Stimulated activated naive CD8-positive, alpha-beta T cell treated with anti-CD3 and anti-CD28 coated beads, Interleukin-15, Interleukin-2, amounts not matched to agents 100 ng/mL and 50 ng/mL, for 24 hours (primary cell): ENCODE data around the gene CREB3L1.
"Not testable (repeated sequence)": the region's sequence is repeated elsewhere in the genome, so short reads cannot be mapped to it uniquely, and the experiment has no call there.

Experiments
- H3K27ac Mint-ChIP-seq: one replicate; pipeline ENCODE4 v1.8.0; 2021; ENCODE audit warnings: mild to moderate bottlenecking, mixed read lengths
- H3K27me3 Mint-ChIP-seq: one replicate; pipeline ENCODE4 v1.8.0; 2021; ENCODE audit warnings: mixed read lengths
- H3K36me3 Mint-ChIP-seq: one replicate; pipeline ENCODE4 v1.8.0; 2021; ENCODE audit warnings: low read depth, mixed read lengths
- H3K4me1 Mint-ChIP-seq: one replicate; pipeline ENCODE4 v1.8.0; 2021; ENCODE audit warnings: low read depth, mixed read lengths
- H3K4me3 Mint-ChIP-seq: one replicate; pipeline ENCODE4 v1.8.0; 2021; ENCODE audit warnings: mild to moderate bottlenecking, mixed read lengths
- H3K9me3 Mint-ChIP-seq: one replicate; pipeline ENCODE4 v1.8.0; 2021; ENCODE audit warnings: mixed read lengths

The CREB3L1 gene

GRCh38 chr11:46256540-46257001, 20.9 kb upstream of the CREB3L1 start:
- no peaks in the 10 kb centered on the region for H3K36me3 Mint-ChIP-seq
- H3K27me3 Mint-ChIP-seq, result no peaks in the 10 kb centered on the region
- H3K9me3 Mint-ChIP-seq, result no peaks in the 10 kb centered on the region
- H3K4me3 Mint-ChIP-seq, result no peak overlapping the region
- H3K27ac Mint-ChIP-seq, result no peak overlapping the region
- no peaks in the 10 kb centered on the region for H3K4me1 Mint-ChIP-seq

- not testable (repeated sequence) for H3K4me1 Mint-ChIP-seq, H3K9me3 Mint-ChIP-seq, H3K36me3 Mint-ChIP-seq, H3K27me3 Mint-ChIP-seq, H3K27ac Mint-ChIP-seq, H3K4me3 Mint-ChIP-seq
Measured at GRCh38 chr11:46259347-46259746, 18.1 kb upstream of the CREB3L1 start.

GRCh38 chr11:46259971-46260560, 17.4 kb upstream of the CREB3L1 start:
- Mint-ChIP-seq H3K27me3 (peaks cover 3% of the 10 kb centered on the region), H3K27ac (no peak overlapping the region), H3K9me3 (no peaks in the 10 kb centered on the region), H3K36me3 (no peaks in the 10 kb centered on the region), H3K4me3 (no peak overlapping the region), H3K4me1 (no peaks in the 10 kb centered on the region)

GRCh38 chr11:46263120-46263519, 14.3 kb upstream of the CREB3L1 start:
- no peaks in the 10 kb centered on the region for H3K36me3 Mint-ChIP-seq
- H3K27me3 Mint-ChIP-seq, result peaks cover 6% of the 10 kb centered on the region
- H3K4me3 Mint-ChIP-seq, result no peak overlapping the region
- H3K27ac Mint-ChIP-seq, result no peak overlapping the region
- no peaks in the 10 kb centered on the region for H3K9me3 Mint-ChIP-seq
- H3K4me1 Mint-ChIP-seq, result no peaks in the 10 kb centered on the region

GRCh38 chr11:46264030-46264429, 13.4 kb upstream of the CREB3L1 start:
- Mint-ChIP-seq H3K4me3 (no peak overlapping the region), H3K9me3 (no peaks in the 10 kb centered on the region), H3K27me3 (peaks cover 6% of the 10 kb centered on the region), H3K4me1 (no peaks in the 10 kb centered on the region), H3K27ac (no peak overlapping the region), H3K36me3 (no peaks in the 10 kb centered on the region)

GRCh38 chr11:46264976-46265375, 12.5 kb upstream of the CREB3L1 start:
- Mint-ChIP-seq H3K4me1 (no peaks in the 10 kb centered on the region), H3K4me3 (no peak overlapping the region), H3K9me3 (no peaks in the 10 kb centered on the region), H3K27me3 (peaks cover 6% of the 10 kb centered on the region), H3K27ac (no peak overlapping the region), H3K36me3 (no peaks in the 10 kb centered on the region)

GRCh38 chr11:46265764-46266163, 11.7 kb upstream of the CREB3L1 start:
- H3K9me3 Mint-ChIP-seq, result no peaks in the 10 kb centered on the region
- peaks cover 6% of the 10 kb centered on the region for H3K27me3 Mint-ChIP-seq
- no peak overlapping the region for H3K4me3 Mint-ChIP-seq
- no peaks in the 10 kb centered on the region for H3K36me3 Mint-ChIP-seq
- no peaks in the 10 kb centered on the region for H3K4me1 Mint-ChIP-seq
- no peak overlapping the region for H3K27ac Mint-ChIP-seq

GRCh38 chr11:46267930-46268329, 9.5 kb upstream of the CREB3L1 start:
- peaks cover 4% of the 10 kb centered on the region for H3K4me1 Mint-ChIP-seq
- peaks cover 6% of the 10 kb centered on the region for H3K27me3 Mint-ChIP-seq

GRCh38 chr11:46270684-46271083, 6.8 kb upstream of the CREB3L1 start:
- Mint-ChIP-seq H3K4me3 (no peak overlapping the region), H3K36me3 (no peaks in the 10 kb centered on the region), H3K9me3 (no peaks in the 10 kb centered on the region), H3K4me1 (peaks cover 4% of the 10 kb centered on the region), H3K27ac (no peak overlapping the region), H3K27me3 (peaks cover 5% of the 10 kb centered on the region)

More at GRCh38 chr11:46267930-46268329, 9.5 kb upstream of the CREB3L1 start:
- Mint-ChIP-seq H3K9me3 (no peaks in the 10 kb centered on the region), H3K36me3 (no peaks in the 10 kb centered on the region), H3K4me3 (no peak overlapping the region), H3K27ac (no peak overlapping the region)

GRCh38 chr11:46271407-46271806, 6.1 kb upstream of the CREB3L1 start:
- H3K9me3 Mint-ChIP-seq, result no peaks in the 10 kb centered on the region
- H3K27me3 Mint-ChIP-seq, result peaks cover 11% of the 10 kb centered on the region
- no peaks in the 10 kb centered on the region for H3K36me3 Mint-ChIP-seq
- H3K4me3 Mint-ChIP-seq, result no peak overlapping the region
- H3K27ac Mint-ChIP-seq, result no peak overlapping the region
- peaks cover 4% of the 10 kb centered on the region for H3K4me1 Mint-ChIP-seq

- Mint-ChIP-seq H3K4me3 (no peak overlapping the region), H3K9me3 (no peaks in the 10 kb centered on the region), H3K36me3 (no peaks in the 10 kb centered on the region), H3K27ac (peak overlapping the region; percentile 33), H3K4me1 (peaks cover 4% of the 10 kb centered on the region), H3K27me3 (peaks cover 16% of the 10 kb centered on the region)
Measured at GRCh38 chr11:46271875-46272815, 5.3 kb upstream of the CREB3L1 start.

- peaks cover 8% of the 10 kb centered on the region for H3K4me1 Mint-ChIP-seq
- no peak overlapping the region for H3K4me3 Mint-ChIP-seq
- no peaks in the 10 kb centered on the region for H3K9me3 Mint-ChIP-seq
- H3K27me3 Mint-ChIP-seq, result peaks cover 18% of the 10 kb centered on the region
- H3K27ac Mint-ChIP-seq, result peak overlapping the region; percentile 33
- no peaks in the 10 kb centered on the region for H3K36me3 Mint-ChIP-seq
Measured at GRCh38 chr11:46272816-46273427, 4.5 kb upstream of the CREB3L1 start.

- Mint-ChIP-seq H3K27ac (no peak overlapping the region), H3K27me3 (peaks cover 19% of the 10 kb centered on the region), H3K36me3 (no peaks in the 10 kb centered on the region), H3K4me3 (no peak overlapping the region), H3K9me3 (no peaks in the 10 kb centered on the region), H3K4me1 (peaks cover 8% of the 10 kb centered on the region)
Measured at GRCh38 chr11:46273511-46274205, 3.8 kb upstream of the CREB3L1 start.

- Mint-ChIP-seq H3K4me1 (peaks cover 8% of the 10 kb centered on the region), H3K9me3 (no peaks in the 10 kb centered on the region), H3K27ac (no peak overlapping the region), H3K4me3 (no peak overlapping the region), H3K36me3 (no peaks in the 10 kb centered on the region), H3K27me3 (peaks cover 37% of the 10 kb centered on the region)
Measured at GRCh38 chr11:46275964-46276641, 1.4 kb upstream of the CREB3L1 start.
